PC-3 (cell line): ENCODE measurements around the gene TCP11. TPM values are rescaled to one million over a fixed set of nuclear protein-coding genes. Genes with fewer than 3 reads are reported as not detected.

Source experiments
- ATAC-seq: fragments of 200-7000 bp; cut with Tn5 transposase; 2 replicates; pipeline ENCODE4 v1.9.1; 2020; ENCODE audit warnings: mild to moderate bottlenecking, moderate library complexity
- BruUV-seq: library from RNA; stranded (reverse); fragments of 400-500 nt; replicated peaks from 2 replicates; lab custom pipeline; 2021; lab: Mats Ljungman, UMichigan
- CTCF ChIA-PET: fragments of 300-600 bp; sonication (Branson Sonifier 250); formaldehyde crosslinking; loops from one replicate; lab custom pipeline; 2022; ENCODE audit warnings: antibody characterized with exemption; lab: Charles Lee
- POLR2A ChIA-PET: fragments of 300-600 bp; sonication (Branson Sonifier 250); formaldehyde crosslinking; loops from one replicate; lab custom pipeline; 2022; ENCODE audit warnings: antibody characterized with exemption; ENCODE audit not compliant: unreplicated experiment; lab: Charles Lee
- DNase-seq: peaks from one replicate; pipeline ENCODE4 v3.0.0-alpha.2; 2015
- H2AFZ ChIP-seq: fragments of 300-600 bp; sonication (generic); 2 replicates; pipeline ENCODE4 v1.6.0; 2016; ENCODE audit warnings: antibody characterized with exemption, low read length
- H3F3A ChIP-seq: fragments of 300-600 bp; sonication (generic); one replicate; pipeline ENCODE4 v1.6.0; 2017; ENCODE audit warnings: antibody characterized with exemption, low read length, control low read depth, mild to moderate bottlenecking; ENCODE audit not compliant: unreplicated experiment
- H3K27ac ChIP-seq: fragments of 300-600 bp; sonication (generic); 2 replicates; pipeline ENCODE4 v1.5.1; 2016; ENCODE audit warnings: mild to moderate bottlenecking, low read length
- H3K27me3 ChIP-seq: fragments of 300-600 bp; sonication (generic); 2 replicates; pipeline ENCODE4 v1.6.1; 2016; ENCODE audit warnings: low read length, mixed read lengths
- H3K36me3 ChIP-seq: fragments of 300-600 bp; sonication (generic); 2 replicates; pipeline ENCODE4 v1.6.1; 2016; ENCODE audit warnings: low read depth, mixed run types, low read length, mixed read lengths
- H3K4me1 ChIP-seq: fragments of 300-600 bp; sonication (generic); 2 replicates; pipeline ENCODE4 v1.5.1; 2016; ENCODE audit warnings: low read length; ENCODE audit not compliant: insufficient read depth
- H3K4me2 ChIP-seq: fragments of 300-600 bp; sonication (generic); 2 replicates; pipeline ENCODE4 v1.6.0; 2016; ENCODE audit warnings: low read length
- H3K4me3 ChIP-seq: fragments of 300-600 bp; sonication (generic); 2 replicates; pipeline ENCODE4 v1.5.1; 2016; ENCODE audit warnings: mild to moderate bottlenecking, low read length, mixed read lengths
- H3K79me2 ChIP-seq: fragments of 300-600 bp; sonication (generic); 2 replicates; pipeline ENCODE4 v1.6.1; 2017; ENCODE audit warnings: low read length, mixed read lengths
- H3K9ac ChIP-seq: fragments of 300-600 bp; sonication (generic); 2 replicates; pipeline ENCODE4 v1.6.0; 2016; ENCODE audit warnings: mild to moderate bottlenecking, low read length
- H3K9me2 ChIP-seq: fragments of 300-600 bp; sonication (generic); replicated peaks from 2 replicates; pipeline ENCODE4 v1.6.1; 2016; ENCODE audit warnings: mixed run types, low read length, mixed read lengths
- H3K9me3 ChIP-seq: fragments of 300-600 bp; sonication (generic); 2 replicates; pipeline ENCODE4 v1.6.1; 2016; ENCODE audit warnings: low read length, mixed read lengths
- H4K20me1 ChIP-seq: fragments of 300-600 bp; sonication (generic); 2 replicates; pipeline ENCODE4 v1.6.1; 2016; ENCODE audit warnings: low read length, mixed read lengths
- CTCF ChIP-seq: fragments of 300-600 bp; sonication (generic); conservative IDR thresholded peaks from 2 replicates; pipeline ENCODE4 v1.5.1; 2017; ENCODE audit warnings: antibody characterized with exemption, low read depth, mild to moderate bottlenecking, low read length
- EZH2 ChIP-seq: fragments of 300-600 bp; sonication (generic); IDR thresholded peaks from one replicate; pipeline ENCODE4 v1.6.1; 2017; ENCODE audit warnings: antibody characterized with exemption, mild to moderate bottlenecking, low read length; ENCODE audit not compliant: unreplicated experiment
- EZH2phosphoT487 ChIP-seq: fragments of 300-600 bp; sonication (generic); IDR thresholded peaks from 2 replicates; pipeline ENCODE4 v1.6.1; 2018; ENCODE audit warnings: mild to moderate bottlenecking, antibody characterized with exemption, low read length, borderline replicate concordance
- intact Hi-C: fragments of 100-400 bp; cut with micrococcal nuclease; formaldehyde crosslinking; loops from 2 replicates; pipeline ENCODE4 v1.9.0; 2023
- total RNA-seq: library from RNA; depleted of rRNA; stranded (reverse); fragments of >200 nt; gene quantifications from 2 replicates; pipeline ENCODE4 v1.2.3, GENCODE V29; 2014

The TCP11 gene
- total RNA-seq, 1 experiment from 2014 or later, result 1.3 TPM

- Histone ChIP-seq H3K79me2 (no peaks in the 10 kb centered on the region), H3K4me3 (no peak overlapping the region), H4K20me1 (no peaks in the 10 kb centered on the region), H3K36me3 (peaks cover 4% of the 10 kb centered on the region; the same call in 1 of the 2 replicates), H3K27ac (no peak overlapping the region), H3K9me2 (no peaks in the 10 kb centered on the region), H3K27me3 (no peaks in the 10 kb centered on the region), H3K4me2 (no peak overlapping the region), H3F3A (no peaks in the 10 kb centered on the region), H2AFZ (no peak overlapping the region), H3K4me1 (no peaks in the 10 kb centered on the region), H3K9ac (no peak overlapping the region), H3K9me3 (no peaks in the 10 kb centered on the region)
- CTCF ChIA-PET, result no interaction called here
- TF ChIP-seq EZH2 (no peak), EZH2phosphoT487 (no peak), CTCF (no peak)
- POLR2A ChIA-PET, result no interaction called here
- intact Hi-C loops, result no loop called here
- BruUV-seq, result no TSS peak
- ATAC-seq, result no peak
- DNase-seq, result no peak
Measured at GRCh38 chr6:35085359-35086281, 55.5 kb downstream of the TCP11 start.

GRCh38 chr6:35084511-35085203 lies 56.5 kb downstream of the TCP11 start:
- Histone ChIP-seq H4K20me1 (no peaks in the 10 kb centered on the region), H3K9me2 (no peaks in the 10 kb centered on the region), H2AFZ (no peak overlapping the region), H3K79me2 (no peaks in the 10 kb centered on the region), H3K27ac (no peak overlapping the region), H3K9me3 (no peaks in the 10 kb centered on the region), H3K9ac (no peak overlapping the region), H3K36me3 (peaks cover 4% of the 10 kb centered on the region; the same call in 1 of the 2 replicates), H3K4me1 (no peaks in the 10 kb centered on the region), H3F3A (no peaks in the 10 kb centered on the region), H3K4me2 (no peak overlapping the region), H3K4me3 (no peak overlapping the region), H3K27me3 (no peaks in the 10 kb centered on the region)
- no peak for TF ChIP-seq EZH2
- no peak for TF ChIP-seq EZH2phosphoT487
- no peak for TF ChIP-seq CTCF
- BruUV-seq, result no TSS peak
- DNase-seq (no peak), ATAC-seq (no peak)
- CTCF ChIA-PET, result no interaction called here
- POLR2A ChIA-PET, result no interaction called here
- intact Hi-C loops, result no loop called here

DNA sequence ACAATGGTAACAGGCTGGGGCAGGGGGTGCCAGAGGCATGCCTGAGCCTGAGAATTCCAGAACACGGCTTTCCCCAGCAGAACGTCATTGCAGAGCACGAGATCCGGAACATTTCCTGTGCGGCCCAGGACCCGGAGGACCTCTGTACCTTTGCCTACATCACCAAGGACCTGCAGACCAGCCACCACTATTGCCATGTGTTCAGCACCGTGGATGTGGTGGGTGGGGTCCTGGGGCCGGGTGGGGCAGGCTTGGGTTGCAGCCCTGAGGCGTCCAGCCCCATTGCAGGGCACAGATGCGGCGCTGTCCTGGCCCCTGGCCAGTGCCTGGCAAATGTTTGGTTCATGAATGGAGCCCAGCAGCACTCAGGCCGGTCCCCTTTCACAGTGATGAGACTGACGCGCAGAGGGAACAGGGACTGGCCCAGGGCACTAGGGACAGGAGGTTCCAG lies 57.1 kb downstream of the TCP11 start:
- Histone ChIP-seq H3K27me3 (no peaks in the 10 kb centered on the region), H3K27ac (no peak overlapping the region), H4K20me1 (no peaks in the 10 kb centered on the region), H3K4me2 (no peak overlapping the region), H3K79me2 (no peaks in the 10 kb centered on the region), H3K36me3 (peaks cover 4% of the 10 kb centered on the region; the same call in 1 of the 2 replicates), H3K9me2 (no peaks in the 10 kb centered on the region), H3K9ac (no peak overlapping the region), H3K4me3 (no peak overlapping the region), H3K4me1 (no peaks in the 10 kb centered on the region), H3K9me3 (no peaks in the 10 kb centered on the region), H3F3A (no peaks in the 10 kb centered on the region), H2AFZ (no peak overlapping the region)
- POLR2A ChIA-PET, result no interaction called here
- ATAC-seq (no peak), DNase-seq (no peak)
- CTCF ChIA-PET, result no interaction called here
- BruUV-seq, result no TSS peak
- TF ChIP-seq EZH2, result no peak
- TF ChIP-seq CTCF, result no peak
- no peak for TF ChIP-seq EZH2phosphoT487
- intact Hi-C loops, result no loop called here
